ENCODE results near the gene DNAJC11.

GRCh38 chr1:6627031-6627430 lies 74.6 kb downstream of the DNAJC11 start:
- TF ChIP-seq, protein P1, sequence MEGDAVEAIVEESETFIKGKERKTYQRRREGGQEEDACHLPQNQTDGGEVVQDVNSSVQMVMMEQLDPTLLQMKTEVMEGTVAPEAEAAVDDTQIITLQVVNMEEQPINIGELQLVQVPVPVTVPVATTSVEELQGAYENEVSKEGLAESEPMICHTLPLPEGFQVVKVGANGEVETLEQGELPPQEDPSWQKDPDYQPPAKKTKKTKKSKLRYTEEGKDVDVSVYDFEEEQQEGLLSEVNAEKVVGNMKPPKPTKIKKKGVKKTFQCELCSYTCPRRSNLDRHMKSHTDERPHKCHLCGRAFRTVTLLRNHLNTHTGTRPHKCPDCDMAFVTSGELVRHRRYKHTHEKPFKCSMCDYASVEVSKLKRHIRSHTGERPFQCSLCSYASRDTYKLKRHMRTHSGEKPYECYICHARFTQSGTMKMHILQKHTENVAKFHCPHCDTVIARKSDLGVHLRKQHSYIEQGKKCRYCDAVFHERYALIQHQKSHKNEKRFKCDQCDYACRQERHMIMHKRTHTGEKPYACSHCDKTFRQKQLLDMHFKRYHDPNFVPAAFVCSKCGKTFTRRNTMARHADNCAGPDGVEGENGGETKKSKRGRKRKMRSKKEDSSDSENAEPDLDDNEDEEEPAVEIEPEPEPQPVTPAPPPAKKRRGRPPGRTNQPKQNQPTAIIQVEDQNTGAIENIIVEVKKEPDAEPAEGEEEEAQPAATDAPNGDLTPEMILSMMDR (IDR thresholded peaks at IDR 0.05; ENCODE audit: low read depth, low read length) = no peak
- TF ChIP-seq EZH2phosphoT487 (IDR thresholded peaks at IDR 0.05; ENCODE audit: low read depth) = no peak
